ENCODE measurements around the gene SUSD1.

Gene SUSD1

DNA sequence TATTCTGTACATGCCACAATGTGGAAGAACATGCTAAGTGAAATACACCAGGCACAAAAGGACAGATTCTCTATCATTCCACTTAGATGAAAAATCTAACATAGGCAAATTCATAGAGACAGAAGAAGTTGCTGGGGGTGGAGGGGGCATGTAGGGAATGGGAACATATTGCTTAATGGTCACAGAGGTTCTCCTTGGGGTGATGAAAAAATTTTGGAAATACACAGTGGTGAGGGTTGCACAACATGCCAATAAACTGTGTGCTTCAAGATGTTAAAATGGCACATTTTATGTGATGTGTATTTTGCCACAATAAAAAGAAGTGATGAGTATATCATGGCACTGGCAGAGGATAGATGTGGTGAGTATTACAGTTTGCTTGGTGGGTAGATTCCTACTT lies 111.9 kb downstream of the SUSD1 start:
- DNase-seq, result no peak

DNA sequence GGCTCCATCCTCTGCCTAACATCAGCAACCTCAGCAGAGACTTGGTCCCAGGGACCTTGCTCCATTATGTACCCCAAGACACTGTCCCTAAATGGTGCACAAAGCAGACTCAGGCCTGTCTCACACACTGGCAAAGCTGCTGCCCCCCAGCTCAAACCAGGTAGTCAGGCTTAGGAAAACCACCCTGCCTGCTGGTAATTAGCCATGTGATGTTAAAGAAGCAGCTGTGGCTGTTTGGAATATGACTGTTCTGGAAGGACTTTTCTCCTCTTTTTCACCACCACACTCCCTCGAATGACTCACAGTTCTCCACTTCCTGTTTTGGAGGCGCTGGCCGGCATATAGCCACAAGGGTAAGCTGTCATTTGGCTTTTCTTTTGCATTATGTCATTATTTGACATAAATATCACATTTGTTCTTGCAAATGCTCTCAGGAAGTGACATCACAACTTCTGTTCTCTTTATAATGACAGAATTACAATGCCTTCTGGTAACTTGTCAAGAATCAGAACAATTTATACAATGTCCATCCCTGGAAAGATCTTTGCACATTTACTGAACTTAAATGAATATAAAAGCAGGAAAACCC lies 113.9 kb downstream of the SUSD1 start:
- DNase-seq, result no peak

DNA sequence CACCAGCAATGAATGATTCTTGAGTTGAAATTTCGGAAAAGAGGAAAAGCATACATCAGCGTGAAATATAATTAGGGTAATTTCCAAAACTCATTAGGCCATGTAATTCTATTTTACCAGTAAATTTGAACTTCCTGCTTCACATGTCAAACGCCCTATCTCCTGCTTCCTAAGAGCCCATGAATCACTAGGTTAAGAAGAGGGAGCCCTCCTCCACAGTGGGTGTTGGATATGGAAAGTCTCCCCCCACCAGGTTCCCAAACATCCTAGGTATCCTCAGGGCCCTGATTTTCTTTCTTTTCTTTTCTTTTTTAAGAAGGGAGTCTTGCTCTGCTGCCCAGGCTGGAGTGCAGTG lies 115.2 kb downstream of the SUSD1 start:
- DNase-seq, result no peak

DNA sequence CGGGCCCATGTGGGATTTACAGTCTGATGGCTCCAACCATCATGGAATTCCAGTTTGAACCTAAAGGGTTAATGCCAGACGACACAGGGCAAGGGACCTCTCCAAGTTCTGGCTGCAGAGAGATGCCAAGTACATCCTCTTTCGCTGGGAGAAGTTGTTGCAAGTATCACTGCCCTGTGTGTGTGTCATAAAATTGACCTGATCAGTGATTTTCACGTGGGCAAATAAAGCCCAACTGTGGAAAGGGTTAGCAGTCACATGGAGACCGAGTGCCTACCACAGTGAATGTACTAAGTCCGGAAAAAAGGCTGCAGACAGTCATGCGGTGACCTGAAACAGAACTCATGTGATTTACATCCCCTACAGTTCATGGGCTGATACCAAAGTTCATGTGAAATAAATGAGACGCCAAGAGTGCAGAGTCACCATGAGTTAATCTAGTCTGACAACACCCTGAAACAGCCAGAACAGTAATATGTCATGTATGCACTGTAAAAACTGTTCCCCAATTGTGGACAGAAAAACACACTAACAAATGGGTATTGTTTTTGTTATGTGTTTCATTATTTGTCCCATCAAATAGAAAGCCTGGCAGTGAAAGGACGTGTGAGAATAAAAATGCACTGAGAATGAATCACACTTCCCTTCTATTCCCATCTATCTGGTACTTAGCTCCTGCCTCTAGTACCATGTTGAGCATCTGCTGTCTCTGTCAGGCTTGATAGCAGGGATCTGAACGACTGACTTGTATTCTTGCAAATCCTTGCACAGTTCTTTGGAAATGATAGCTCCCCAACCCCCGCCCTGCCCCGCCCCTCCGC lies 115.7 kb downstream of the SUSD1 start:
- no peak for DNase-seq

DNA sequence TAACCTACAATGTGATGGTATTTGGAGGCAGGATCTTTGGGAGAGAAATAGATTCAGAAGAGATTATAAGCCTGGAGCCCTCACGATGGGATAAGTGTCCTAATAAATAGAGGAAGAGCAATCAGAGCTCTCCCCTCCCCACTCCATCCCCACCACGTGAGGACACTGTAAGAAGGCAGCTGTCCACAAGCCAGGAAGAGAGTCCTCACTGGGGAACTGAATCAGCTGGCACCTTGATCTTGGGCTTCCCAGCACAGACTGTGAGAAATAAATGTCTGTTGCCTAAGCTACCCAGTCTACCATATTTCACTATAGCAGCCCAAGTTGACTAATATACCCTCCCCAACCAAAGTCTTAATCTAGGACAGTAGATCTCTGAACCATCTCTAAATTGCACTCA lies 118.1 kb downstream of the SUSD1 start:
- DNase-seq, result no peak

DNA sequence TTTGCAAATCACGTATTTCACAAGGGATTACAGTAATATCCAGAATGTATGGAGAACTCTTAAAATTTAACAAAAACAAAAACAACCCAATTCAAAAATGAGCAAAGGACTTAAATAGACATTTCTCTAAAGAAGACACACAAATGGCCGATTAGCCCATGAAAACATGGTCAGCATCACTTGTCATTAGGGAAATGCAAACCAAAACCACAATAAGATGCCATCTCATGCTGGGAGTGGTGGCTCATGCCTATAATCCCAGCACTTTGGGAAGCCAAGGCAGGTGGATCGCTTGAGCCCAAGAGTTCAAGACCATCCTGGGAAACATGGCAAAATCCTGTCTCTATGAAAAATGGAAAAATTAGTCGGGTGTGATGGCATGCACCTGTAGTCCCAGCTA lies 120.2 kb downstream of the SUSD1 start:
- no peak for DNase-seq

DNA sequence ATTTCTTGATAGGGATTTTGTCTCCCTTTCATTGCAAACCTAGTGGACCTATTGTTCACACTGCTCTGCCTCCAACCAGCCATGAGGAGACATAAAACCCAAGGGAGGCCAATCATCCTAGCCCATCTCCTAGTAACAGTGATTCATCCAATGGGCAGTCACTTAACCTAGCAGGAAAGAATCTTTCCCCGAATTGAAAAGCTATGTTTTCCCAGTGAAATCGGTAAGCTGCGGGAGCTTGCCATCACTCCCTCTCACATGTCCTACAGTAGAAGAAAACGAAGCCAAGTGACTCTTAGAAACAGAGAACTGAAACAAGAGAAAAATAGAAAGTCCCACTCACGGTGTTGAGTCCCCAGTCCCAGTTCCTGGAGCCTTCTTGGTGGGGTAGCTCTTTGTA lies 123.3 kb downstream of the SUSD1 start:
- DNase-seq, result no peak

DNA sequence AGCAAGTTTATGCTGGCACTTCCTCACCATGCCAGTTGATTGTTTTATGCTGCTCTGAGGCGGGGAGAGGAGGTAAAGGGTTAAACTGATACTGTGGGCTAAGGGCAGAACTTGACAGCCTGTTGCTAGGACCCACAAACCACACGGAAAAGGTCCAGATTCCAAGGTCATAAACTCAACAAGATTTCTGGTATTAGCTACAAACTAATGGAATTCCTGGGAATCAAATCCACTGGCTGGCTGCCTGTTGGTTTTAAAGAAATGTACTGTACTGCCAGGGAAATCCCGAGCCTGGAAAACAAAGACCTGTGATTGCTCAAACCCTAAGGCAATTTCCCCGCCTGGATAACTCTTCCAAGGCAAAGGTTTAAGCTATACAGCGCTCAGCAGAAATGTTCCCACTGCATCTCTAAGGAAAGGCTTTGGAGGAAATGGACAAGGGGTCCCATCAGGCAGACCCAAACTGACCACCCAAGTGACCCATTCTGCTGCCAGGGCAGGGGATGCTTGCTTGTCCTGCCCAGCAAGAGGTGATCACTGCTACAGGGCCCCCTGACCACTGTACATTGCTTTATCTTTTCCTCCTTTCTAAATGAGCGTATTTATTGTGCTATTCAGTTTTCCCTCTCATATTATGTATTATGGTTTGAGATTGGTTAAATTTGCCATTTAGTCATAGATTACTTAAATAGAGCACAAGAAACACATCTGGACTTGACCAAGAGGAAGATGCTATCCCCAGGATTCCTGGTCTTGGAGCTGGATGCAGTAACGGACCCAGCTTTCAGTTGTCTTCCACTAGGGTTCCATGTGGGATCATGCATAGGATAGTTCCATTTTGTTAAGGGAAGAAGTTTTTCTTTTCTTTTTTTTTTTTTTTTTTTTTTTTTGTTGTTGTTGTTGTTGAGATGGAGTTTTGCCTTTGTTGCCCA lies 124.3 kb downstream of the SUSD1 start:
- DNase-seq, result no peak

DNA sequence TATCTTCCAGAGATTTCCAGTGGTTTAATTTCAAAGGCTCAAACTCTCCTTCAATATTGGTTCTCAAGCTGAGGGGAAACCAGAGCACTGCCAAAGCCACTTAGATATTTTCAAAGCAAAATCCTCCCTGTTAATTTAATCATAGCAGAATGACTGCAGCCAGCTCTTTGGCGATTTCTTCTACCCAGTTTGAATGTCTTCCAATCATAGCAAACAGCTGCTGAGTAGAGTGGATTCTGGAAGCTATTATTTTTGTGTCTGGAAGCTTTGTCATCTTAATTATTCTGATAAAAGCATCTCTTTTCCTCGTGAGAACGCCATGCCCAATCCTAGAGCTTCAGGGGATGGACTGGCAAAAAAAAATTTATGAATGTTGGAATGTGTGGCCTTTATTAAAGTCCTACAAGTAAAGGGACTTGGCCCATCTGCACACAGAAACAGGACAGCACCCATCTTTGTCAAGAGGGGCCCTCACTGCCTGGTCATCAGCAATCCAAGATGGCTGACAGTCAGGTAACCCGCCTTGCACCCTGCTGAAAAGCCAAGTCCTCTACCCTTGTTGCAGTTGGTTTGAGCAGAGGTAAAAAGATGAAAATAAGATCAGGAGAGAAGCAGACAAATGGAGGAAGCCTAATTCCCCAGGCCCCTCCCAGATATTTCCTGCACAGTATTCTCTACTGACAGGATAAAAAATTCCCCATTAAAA lies 125.1 kb downstream of the SUSD1 start:
- no peak for DNase-seq

DNA sequence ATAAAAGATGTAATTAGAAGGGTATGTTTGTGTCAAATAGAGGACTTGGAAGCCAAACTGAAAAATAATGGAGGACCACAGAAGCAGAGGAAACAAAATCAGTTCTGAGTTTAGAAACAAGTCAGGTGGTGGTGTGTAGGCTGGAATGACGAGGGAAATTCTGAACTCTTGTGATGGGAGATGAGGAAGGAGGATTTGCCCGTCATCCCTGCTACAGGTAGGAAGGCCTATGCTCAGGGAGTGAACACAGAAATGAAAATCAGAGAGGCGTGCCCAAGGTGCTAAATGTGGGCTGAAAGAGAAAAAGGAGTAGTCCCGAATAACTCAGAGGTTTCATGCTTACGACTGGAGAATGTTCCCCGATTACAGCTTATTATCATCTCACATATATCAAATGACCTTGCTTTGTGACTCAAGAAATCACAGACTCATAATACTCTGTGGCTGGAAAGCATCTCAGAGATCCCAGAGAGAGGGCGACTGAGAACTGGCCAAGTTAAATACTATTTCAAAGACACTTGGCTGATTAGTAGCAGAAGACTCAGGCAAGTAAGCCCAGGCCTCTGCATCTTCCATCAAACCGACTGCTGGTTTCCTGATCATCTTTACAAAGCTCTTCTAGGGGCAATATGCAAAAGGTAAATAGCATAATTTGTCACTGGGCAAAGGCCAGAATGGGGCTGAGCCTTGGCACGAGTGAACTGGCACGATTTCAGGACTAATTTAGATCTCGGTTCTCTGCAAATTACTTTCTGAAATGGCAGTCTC lies 126.0 kb downstream of the SUSD1 start:
- DNase-seq, result no peak

DNA sequence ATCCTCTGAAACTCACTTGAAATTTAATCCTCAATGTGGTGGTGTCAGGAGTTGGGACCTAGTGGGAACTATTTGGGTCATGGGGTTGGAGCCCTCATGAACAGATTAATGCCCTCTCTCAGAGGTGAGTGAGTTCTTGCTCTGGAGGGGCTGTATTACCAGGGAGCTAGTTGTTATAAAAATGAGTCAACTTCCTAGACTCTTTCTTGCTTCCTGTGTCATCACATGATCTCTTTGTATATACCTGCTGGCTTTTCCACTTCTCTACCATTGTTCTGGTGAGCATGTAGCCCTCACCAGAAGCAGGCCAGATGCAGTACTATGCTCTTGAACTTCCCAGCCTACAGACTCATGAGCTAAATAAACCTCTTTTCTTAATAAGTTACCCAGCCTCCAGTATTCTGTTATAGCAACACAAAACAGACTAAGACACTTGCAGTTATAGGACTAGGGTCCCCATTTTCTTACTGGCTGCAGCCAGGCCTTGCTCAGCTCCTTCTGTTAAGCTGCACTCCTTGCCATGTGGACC lies 127.5 kb downstream of the SUSD1 start:
- DNase-seq, result no peak

DNA sequence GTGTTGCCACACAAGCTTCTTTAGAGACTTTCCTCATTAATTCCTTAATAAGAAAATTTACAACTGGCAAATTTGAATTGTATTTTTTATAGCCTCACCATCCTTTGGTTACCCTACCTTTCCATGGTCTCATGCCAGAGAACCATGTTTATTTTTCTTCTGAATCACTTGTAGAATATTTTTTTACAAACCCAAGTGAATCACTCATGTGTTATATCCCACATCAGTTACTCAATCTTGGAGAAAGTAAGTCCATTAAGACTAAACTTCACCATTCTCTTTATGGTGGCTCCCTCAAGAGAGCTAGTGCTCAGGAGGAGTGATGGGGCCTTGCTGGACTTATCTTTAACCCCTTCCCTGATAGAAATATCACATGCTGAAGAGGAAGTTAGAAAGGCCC lies 128.9 kb downstream of the SUSD1 start:
- DNase-seq, result no peak

DNA sequence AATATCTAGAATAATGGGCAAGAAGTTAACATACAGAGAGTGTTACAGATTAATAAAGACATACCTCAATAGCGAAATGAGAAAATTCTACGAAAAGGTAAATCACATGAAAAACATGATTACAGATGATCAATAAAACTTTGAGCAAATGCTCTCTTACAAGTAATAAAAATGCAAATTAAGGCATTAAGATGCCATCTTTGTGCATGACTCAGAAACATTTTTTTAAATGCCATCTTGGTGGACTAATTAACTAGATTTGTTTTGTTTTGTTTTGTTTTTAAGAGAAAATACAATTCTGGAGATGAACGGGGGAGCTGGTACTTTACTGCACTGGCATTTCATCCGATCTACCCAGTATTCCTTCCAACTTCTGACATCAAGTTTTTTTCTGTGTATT lies 130.2 kb downstream of the SUSD1 start:
- DNase-seq, result no peak

DNA sequence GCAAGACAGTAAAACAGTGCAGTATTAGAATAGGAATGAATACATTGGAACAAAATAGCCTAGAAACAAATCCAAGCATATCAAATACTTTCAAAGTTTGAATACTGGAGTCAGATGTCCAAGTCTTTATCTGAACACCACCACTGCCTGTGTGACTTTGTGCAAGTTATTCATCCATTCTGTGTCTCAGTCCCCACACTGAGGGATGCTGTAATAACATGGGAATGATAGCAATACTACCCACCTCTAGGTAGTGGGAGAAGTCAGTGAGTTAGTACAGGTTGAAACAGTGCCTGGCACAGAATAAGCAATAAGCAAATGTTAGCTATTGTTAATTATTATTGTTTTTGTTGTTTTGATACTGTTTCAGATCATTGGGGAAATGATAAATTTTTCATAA lies 130.9 kb downstream of the SUSD1 start:
- DNase-seq, result no peak

DNA sequence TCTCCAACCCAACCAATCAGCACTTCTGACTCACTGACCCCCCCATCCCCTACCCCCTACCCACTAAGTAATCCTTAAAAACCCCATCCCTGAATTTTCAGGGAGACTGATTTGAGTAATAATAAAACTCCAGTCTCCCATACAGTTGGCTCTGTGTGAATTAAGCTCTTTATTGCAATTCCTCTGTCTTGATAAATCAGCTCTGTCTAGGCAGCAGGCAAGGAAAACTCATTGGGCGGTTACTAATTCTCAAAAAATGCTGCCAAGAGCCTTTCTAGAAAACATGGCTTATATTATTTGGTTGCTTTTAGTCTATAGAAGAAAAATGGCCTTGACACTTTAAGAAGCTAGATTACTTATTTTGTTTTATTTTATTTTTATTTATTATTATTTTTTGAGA lies 131.7 kb downstream of the SUSD1 start:
- no peak for DNase-seq

DNA sequence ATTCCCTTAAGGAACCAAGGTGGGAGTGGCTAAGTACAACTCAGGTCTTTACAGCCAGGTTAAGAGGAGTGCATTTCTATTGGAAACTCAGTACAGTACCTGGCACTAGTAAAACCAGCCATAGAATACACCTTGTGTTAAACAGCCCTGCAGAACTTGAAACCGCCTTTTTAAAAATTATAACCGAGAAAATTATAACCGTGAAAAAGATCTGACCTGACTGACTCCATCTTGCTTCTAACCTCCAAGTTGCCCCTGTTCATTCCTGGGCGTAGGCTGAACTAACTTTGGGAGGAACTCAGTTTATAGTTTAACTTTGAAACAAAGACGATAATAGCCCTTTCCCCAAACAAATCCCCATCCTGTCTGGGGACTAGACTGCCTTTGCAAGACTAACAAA lies 132.3 kb downstream of the SUSD1 start:
- DNase-seq, result no peak

DNA sequence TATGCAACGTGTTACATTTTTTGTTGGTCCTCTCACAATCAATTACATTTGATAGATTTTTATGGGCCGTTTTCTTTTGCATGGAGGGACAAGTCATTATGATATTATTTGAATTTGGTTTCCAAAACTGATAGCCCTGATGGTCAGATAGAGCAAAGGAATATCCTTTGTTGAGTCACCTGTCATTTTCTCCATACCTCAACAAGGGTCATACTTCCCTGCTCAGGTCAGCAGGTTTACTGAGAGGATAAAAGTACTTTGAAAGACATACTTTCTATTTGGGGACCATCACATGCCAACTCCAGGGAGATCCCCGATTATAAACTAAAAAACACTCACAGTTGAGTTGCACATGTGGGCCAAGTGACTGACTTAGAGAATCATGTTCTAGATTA lies 132.9 kb downstream of the SUSD1 start:
- DNase-seq, result no peak

DNA sequence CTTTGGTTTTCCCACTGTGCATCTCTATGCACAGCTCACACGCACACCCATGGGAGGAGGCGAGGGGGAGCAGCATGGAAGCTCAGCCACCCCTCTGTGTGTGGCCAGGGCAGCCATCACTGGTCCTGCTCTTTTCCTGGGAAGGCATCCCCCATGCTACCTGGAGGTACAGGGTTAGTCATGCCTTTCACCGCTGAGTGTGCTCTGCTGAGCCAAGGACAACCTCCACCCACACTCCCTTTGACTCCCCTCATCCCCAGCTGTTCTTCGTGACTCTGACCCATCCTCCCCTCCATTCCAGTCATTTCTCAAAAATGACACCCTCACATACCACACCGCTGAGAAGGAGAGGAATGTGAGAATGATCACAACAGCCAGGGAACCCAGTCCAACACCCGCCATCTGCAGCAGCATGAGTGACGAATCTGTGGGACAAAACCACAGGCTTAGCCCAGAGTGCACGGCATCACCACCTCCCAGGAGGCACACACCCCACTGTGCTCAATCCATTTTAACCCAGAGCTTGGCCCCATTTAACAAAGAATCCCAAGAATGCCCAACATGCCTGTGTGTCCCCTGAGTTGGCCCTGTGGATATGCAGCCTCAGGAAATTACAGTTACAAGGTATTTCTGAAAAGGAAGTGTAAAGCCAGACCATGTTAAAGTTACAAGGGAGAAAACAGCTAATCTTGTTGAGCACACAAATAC lies 133.4 kb downstream of the SUSD1 start:
- no peak for DNase-seq

DNA sequence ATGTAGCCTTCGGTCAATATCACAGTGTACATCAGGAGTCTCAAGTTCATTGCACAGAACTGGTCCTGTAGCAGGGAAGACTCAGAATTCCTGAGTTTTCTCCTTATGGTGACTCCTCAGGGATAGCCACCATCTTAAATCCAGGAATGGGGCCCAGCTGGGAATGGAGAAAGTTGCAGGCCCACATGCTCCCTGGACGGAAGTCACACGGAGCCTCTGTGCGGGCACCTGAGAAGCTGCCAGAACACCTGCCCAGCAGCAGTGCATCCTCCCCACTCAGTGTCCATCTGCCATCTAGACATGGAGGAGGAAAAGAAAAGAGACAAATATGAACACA lies 133.9 kb downstream of the SUSD1 start:
- no peak for DNase-seq

DNA sequence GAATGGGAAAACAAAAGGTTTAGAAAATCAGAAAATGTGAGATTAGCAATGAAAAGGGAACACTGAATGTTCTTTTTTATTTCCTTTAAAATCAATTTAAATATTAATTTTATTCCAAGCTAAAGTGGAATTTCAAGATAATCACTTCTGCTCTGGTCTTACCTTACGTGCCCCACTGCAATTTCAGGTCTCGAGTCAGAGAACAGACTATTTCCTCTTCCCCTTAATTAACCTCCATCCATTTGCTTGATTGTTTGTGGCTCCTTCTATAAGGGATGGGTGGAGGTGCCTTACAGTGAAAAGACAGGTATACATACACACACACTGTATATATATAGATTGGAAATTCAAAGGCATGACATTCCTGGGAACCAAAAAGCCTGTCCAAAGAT lies 137.1 kb downstream of the SUSD1 start:
- no peak for DNase-seq

DNA sequence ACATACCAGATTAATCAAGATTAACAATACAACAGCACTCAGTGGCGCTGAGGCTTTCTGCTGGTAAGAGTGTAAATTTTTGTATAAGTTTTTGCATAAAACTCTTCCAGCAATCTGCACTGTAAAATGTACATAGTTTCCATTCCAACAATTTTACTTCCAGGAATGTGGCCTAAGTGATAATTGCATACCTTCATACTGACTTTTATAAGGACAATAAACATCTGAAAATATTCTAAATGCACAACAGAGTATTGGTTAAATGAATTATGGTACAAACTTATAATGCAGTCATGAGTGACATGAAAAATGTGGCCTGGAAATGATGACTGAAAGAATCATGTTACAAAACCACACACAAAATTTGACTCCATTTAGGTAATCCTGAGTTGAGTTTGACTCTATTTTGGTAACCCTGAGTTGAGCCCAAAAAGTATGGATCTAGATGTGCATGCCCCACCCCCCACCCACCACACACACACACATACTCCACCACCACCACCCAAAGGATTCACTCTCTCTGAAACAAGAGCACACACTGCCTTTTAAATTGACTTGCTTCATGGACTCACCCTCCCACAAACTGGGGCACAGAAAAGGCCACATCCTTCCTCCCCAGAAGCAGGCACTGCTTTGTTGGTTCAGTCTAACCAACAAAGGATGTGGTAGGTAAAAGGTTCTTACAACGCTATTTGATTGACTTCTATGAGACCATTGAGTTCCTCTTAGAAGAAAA lies 137.6 kb downstream of the SUSD1 start:
- no peak for DNase-seq
